ENCODE results near the gene LRG1. TPM values are rescaled to one million over a fixed set of nuclear protein-coding genes. Genes with fewer than 3 reads are reported as not detected.

The LRG1 gene
- total RNA-seq, 1 donor from 2014 or later, result 24.9 TPM

DNA sequence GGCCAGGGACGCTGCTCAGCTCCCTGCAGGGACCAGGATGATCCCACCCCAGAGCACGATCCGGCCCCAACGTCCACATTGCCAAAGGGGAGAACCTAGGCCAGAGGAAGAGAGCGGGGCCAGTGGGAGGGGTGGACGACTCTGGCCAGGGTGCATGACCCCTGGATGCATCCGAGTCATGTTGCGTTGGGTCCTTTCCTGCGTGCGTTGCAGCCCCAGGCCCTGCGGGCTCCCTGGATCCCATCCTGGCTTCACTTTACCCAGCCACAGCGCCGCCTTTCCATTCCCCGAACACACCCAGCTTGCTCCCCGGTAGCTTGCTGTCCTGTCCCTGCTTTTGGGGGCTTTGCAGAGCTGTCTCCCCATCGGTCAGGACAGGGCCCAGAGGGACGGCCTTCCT lies 32.0 kb downstream of the LRG1 start:
- ATAC-seq, result no peak

DNA sequence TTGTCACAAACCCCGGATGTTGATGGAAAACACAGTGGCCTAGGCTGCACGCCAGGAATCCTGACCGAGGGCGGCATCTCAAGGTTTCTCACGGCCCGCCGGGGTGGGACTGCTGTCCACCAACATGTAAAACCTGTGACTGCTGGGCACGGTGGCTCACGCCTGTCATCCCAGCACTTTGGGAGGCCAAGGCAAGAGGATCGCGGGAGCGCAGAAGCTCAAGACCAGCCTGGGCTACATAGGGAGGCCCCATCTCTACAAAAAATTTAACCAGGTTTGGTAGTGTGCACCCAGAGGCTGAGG lies 32.7 kb downstream of the LRG1 start:
- ATAC-seq, result no peak

DNA sequence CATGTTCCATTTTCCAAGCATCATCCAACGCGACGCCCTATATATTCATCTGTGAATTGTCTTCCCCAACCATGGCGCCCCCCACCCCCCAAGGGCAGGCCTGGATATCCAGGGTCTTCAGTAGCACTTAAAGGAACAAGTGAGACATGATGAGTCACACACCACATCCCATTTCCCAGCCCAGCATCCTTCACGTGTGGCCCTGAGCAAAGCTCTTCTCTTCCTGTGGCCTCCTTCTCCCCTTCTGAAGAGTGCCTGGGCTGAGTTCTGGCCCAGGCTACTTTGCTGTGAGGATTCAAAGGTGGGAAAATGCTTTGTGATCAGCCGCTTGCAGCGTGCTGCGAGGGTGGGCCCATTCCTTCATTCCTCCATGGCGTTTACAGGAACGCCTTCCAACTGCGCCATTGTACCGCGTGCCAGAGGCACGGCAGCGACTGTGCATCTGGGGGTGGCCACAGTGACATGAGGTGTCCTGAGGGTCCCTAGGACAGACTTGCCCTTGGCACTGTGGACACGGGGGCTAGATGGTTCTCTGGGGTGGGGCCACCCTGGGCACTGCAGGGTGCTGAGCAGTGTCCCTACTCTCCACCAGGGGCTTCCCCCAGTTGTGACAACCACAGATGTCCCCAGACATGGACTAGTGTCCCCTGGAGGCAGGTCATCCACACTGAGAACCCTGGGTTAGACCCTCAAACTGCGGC lies 33.2 kb downstream of the LRG1 start:
- ATAC-seq, result no peak

DNA sequence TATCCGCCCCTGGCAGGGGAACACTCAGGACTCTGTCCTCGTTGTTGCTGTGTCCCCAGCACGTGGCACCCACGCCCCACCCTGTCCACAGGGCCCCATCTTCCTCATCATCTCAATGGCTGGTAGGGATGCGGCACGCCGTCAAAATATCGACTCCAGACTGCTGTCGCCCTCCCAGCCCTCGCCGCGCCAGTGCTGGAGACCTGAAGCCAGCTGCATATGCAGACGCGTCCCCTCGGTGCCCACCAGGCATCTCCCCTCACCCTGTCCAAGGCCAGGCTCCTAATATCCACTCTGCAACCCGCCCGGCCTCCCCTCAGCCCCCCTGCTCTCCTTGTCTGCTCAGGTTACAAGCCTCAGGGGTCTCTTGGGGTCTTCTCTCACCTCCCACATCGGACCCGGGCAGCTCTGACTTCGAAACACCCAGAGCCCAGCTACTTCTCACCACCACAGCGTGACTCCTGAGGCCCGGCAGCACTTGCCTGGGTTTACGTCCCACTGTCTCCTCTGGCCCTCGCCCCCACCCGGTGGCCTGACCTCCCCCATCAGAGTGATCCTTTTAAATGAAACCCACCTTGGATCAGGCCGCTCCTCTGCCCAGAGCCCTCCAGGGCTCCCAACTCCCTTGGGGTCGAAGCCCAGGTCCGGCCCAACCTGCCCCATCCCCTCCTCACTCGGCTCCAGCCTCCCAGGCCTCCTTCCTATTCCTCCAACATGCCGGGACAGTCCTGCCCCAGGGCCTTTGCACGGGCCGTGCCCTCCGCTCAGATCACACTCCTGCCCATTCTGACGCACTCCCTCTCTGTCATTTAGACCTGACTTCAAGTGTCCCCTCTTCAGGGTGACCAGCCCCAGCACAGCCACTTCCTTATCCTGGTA lies 34.0 kb downstream of the LRG1 start:
- ATAC-seq, result no peak

DNA sequence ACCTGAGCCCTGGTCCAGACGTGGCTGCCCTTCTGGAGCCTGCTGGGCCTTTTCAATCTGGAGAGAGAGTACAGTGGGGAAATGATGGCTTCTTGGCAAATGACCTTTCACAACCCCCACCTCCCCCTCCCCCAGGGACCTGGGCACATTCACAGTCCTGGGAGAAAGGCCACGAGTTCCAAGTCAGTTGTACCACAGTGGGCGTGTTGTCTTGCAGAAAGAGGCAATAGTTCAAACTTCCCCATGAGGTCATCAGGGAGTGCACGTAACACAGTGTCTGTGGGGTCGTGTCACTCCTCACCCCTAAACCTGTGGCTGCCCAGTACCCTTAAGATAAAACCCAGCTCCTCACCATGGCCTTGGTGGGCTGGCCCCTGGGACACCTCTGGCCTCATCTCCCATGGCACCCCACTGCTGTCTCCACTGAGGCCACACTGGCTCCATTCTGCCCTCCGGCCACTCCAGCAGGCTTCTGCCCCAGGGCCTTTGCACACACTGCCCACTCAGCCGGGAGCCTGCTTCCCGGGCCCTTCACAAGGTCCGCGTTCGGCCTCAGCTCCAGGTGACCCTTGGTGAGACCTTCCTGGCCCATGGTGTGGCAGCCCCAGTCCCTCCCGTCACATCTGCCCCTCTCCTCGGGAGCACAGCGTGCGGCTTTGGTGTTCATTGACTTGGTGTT lies 34.8 kb downstream of the LRG1 start:
- ATAC-seq, result no peak

DNA sequence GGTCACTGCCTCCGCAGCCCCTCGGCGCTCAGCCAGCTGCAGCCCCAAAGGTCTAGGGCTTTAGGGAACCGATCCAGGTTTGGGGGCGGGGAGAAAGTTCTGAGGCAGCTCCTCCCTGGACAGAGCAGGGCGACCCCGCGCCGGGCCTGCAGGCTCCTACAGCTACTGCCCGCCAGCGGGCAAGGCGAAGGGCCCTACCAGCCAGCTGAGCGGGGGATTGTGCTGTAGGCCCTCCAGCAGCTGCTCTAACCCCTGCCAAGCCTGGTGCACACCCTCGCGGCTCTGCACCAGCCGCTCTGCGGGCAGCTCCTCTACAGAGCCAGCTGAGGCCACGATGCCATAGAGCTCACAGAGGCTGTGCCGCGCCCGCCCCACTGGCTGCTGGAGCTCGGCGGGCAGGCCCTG lies 35.5 kb downstream of the LRG1 start:
- ATAC-seq, result no peak

DNA sequence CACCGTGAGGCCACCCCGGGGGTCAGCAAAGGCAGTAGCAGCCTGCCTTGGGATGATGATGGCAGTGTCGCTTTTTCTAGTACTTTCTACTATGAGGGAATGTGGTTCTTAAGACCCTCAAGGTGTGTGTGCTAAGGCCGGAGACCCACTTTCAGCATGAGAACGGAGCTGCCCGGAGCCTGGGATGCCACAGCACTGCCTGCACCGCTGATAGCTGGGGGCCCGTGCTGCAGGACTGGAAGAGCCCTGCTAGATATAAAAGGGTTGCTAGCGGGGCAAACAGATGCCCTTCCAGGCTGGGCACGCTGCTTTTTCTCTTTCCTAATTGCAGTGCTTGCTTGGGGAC lies 36.0 kb downstream of the LRG1 start:
- no peak for ATAC-seq

DNA sequence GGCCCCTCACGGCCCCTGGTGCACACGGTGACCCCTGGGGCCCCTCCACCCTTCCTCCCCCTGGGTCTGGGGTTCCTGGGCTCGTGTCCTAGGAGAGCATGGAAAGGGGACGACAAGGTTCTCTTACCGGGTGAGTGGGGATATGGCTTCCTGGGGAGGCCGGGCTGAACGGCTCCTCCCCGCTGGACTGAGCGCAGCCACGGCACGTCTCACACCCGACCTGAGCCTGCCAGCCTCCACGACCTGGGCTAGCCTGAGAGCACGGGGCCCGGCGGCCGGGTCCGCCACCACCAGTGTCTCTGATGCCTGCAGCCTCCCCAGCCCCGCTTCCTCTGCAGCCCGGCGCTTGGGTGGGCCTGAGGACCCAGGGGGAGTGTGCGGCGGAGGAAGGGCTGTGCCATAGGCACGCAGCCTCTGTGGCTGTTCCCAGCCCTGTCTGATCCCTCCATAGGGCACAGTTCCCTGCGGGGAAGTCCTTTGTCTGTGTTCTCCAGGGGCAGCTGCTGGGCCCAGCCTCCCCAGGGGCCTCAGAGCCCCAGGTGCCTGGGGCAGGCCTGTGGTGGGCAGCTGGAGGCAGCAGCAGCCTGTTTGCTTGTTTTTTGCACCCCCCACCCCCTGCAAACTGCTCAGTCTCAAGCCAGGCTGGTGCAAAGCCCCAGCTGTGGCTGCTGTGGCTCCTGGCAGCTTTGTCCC lies 36.6 kb downstream of the LRG1 start:
- ATAC-seq, result no peak

DNA sequence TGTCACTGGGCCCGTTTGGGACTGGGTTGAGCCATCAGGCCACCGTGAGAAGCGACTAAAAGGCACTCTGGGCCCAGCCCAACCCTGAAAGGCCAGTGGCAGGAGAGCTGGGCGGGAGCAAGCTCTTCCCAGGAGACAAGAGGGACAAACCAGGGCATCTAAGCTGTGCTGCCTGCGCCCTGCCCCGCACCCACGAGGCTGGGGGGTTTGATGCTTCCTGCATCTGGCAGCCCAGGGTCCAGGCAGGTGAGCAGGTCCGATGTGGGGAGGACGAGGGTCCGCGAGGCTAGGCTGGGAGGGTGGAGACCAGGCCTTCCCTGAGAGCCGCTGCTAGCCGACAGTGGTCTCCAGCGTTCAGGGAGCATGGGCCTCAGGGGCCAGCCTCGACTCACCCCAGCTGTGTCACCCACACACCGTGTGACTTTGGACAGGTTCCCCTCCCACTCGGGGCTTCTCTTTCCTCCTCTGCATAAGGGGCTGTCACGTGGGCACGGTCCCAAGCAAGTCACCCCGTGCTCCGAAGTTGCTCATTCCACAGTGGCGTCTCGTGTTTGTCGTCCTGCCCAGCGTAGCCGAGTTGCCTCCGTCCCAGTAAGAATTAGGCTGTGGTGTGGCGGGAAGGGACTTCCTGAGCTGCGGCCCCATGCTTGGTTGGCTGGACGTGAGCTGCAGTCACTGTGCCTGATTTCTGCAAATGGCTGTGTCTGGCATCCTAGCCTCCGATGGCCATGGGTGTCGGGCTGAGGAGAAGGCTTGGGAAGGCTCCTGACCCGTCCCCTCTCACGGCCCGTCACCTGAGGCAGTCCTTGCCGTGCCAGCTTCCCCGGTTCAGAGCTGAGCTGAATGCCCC lies 37.3 kb downstream of the LRG1 start:
- no peak for ATAC-seq

DNA sequence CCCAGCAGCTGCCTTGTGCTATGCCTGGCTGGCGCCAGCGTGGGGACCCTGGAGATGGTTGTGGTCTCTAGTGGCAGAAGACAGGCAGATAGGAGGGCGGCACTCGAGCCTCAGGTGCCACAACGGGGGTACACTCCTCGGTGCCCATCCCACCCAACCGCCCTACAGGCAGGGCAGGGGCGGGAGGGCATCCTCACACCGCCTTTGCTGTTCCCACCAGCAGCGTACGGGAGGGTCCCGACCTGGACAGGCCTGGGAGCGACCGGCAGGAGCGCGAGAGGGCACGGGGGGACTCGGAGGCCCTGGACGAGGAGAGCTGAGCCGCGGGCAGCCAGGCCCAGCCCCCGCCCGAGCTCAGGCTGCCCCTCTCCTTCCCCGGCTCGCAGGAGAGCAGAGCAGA lies 38.1 kb downstream of the LRG1 start:
- no peak for ATAC-seq

DNA sequence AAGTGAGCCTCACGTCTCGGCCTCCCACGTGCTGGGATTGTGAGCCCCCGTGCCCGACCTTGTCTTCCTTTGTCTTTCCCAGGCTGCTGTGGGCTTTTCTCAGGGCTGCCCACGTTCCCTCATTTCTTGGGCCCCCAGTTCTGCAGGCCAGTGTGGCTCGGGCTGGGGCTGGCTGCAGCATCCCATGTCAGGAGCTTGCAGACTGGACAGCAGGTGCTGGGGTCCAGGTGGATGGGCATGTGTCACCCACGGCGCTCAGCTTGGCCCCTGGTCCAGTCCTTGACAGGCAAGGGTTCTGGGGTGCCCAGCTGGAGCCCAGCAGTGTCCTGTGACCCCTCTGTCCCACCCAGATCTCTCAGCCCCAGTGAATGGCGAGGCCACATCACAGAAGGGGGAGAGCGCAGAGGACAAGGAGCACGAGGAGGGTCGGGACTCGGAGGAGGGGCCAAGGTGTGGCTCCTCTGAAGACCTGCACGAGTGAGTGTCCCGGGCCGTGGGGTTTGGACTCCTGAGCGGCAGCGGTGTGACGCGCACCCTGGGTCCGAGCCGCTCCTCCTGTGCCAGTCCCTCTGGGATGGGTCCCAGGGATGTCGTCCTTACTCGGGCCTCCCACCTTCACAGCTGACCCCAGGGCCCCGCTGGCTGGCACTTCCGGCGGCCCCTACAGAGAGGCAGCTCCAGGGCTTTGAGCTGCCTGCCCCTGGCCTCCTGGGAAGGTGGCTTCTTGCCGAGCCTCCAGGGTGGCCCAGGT lies 38.8 kb downstream of the LRG1 start:
- no peak for ATAC-seq

DNA sequence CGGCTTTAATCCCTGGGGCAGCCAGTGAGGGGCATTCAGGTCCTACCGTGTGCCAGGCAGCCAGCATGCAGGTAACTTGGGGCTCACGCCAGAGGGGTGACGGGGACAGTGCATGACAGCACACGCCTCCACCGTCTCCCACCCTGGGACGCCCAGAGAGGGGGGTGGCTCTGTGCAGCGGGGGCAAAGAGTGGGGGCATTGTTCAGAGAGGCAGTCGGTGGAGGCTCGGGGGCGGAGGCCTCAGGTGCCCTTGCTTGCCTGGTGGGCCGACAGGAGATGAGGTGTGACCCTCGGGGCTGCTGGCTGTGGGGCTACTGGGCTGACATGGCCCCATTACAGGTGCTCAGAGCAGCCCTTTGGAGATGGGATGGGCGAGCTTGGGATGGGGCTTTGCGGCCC lies 40.0 kb downstream of the LRG1 start:
- ATAC-seq, result no peak

DNA sequence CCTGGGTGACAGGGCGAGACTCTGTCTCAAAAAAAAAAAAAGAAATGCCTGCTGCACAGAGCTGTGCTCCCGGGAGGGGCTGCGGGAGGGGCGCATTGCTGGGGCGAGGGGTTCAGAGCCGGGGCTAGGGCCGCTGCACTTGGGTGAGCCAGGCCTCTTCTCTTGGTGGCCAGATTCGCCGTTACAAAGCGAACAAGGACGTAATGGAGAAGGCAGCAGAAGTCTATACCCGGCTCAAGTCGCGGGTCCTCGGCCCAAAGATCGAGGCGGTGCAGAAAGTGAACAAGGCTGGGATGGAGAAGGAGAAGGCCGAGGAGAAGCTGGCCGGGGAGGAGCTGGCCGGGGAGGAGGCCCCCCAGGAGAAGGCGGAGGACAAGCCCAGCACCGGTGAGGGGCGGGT lies 40.5 kb downstream of the LRG1 start:
- no peak for ATAC-seq

DNA sequence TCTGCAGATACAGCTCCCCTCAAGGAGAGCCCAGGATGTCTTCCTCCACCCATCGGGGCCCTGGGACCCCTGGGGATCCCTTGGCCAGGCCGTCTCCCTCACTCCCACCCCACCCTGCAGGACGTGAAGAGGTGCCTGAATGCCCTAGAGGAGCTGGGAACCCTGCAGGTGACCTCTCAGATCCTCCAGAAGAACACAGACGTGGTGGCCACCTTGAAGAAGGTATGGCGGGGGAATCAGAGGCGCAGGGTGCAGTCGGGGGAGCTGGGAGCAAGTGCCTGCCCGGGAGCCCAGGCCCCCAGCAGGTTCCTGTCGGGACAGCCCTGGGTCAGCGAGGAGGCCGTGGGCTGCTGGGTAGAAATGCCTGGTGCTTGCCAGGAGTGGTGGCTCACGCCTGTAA lies 41.1 kb downstream of the LRG1 start:
- no peak for ATAC-seq

DNA sequence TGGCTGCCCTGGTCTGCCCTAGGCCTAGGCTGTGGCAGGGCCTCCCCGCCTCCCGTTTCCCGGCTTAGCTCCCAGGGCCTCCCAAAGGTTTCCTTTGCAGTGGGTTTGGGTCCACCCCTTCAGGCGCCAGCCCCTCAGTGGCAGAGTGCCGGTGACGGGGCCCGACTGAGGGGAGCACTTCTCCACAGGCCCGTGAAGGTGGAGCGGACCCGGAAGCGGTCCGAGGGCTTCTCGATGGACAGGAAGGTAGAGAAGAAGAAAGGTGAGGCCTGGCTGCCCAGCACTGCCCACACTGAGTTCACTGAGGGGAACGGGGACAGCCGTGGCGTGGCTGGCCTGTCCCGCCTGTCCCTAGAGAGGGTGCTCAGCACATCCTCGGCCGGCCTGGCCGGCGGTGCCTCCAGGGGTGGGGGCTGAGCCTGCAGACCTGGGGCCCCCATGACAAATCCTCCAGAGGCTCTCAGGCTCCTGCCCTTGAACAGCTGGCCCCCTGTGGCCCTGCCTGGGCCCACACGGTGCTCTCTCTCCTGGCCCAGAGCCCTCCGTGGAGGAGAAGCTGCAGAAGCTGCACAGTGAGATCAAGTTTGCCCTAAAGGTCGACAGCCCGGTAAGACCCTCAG lies 42.0 kb downstream of the LRG1 start:
- ATAC-seq, result no peak

DNA sequence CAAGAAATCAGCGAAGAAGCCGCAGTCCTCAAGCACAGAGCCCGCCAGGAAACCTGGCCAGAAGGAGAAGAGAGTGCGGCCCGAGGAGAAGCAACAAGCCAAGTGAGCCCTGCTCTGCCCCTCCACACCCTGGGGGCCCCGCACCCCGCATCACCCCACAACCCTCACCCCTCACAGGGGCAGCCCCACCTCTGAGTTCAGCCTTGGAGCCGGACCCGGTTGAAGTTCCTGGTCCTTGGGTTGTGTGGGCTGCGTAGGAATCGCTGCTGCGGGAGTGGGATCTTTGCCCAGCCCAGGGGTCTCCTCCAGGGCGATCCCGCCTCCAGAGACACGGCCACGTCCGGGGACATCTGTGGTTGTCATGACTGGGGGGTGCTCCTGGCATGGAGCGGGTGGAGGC lies 43.5 kb downstream of the LRG1 start:
- ATAC-seq, result no peak

DNA sequence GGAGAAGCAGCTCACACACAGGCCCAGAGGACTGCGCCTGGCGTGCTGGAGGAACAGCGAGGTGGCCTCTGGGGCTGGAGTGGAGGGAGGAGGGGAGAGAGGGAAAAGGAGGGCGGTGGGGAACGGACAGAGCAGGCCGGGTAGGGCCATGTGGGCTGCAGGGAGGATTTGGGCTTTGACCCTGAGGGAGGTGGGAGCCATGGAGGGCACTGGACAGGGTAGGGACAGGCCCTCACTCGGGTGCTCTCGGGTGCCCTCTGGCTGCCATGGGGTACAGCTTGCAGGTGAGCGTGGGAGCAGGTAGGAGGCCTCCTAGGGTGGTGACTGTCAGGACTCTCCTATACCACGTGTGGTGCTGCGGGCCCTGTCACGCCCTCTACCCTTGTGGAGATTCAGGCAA lies 44.4 kb downstream of the LRG1 start:
- ATAC-seq, result peak; percentile 88

DNA sequence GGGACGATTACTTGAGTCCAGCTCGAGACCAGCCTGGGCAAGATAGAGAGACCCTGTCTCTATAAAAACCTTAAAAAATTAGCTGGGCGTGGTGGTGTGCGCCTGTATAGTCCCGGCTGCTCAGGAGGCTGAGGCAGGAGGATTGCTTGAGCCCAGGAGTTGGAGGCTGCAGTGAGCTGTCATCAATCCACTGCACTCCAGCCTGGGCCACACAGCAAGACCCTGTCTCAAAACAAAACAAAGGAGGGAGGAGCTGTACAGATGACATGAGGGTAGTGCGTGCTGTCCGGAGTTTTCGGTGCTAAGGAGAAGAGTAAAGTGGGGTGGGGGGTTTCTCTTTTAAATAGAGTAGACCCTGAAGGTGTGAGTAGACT lies 45.2 kb downstream of the LRG1 start:
- no peak for ATAC-seq

DNA sequence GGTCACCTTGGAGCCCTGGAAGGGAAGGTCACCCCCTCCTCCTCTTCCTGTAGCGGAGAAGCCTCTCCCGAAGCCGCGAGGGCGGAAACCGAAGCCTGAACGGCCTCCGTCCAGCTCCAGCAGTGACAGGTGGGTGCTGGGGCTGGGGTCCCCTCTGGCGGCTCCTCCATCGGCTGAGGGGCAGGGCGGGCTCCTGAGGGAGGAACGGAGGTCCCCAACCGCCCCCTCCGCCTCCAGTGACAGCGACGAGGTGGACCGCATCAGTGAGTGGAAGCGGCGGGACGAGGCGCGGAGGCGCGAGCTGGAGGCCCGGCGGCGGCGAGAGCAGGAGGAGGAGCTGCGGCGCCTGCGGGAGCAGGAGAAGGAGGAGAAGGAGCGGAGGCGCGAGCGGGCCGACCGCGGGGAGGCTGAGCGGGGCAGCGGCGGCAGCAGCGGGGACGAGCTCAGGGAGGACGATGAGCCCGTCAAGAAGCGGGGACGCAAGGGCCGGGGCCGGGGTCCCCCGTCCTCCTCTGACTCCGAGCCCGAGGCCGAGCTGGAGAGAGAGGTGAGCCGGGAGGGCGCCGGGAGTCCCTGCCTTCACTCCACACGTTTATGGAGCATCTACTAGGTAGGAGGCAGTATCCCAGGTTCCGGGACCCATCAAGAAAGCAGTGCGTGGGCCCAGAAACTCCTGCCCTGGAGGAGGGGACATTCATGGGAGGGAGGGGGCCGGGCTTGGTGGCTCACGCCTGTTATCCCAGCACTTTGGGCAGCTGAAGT lies 45.7 kb downstream of the LRG1 start:
- no peak for ATAC-seq

Measured in esophagus mucosa (tissue), 1 donor.